OCI-LY7 (cell line): ENCODE results near the gene CFAP206. TPM values are rescaled to one million over a fixed set of nuclear protein-coding genes. Genes with fewer than 3 reads are reported as not detected.
"Not testable (repeated sequence)": the region's sequence is repeated elsewhere in the genome, so short reads cannot be mapped to it uniquely, and the experiment has no call there.

Source experiments
- BruUV-seq: library from RNA; stranded (reverse); fragments of 400-500 nt; replicated peaks from 2 replicates; lab custom pipeline; 2021; lab: Mats Ljungman, UMichigan
- CTCF ChIA-PET: fragments of 300-600 bp; sonication (Branson Sonifier 250); formaldehyde crosslinking; loops from one replicate; lab custom pipeline; 2022; ENCODE audit warnings: antibody characterized with exemption; ENCODE audit not compliant: unreplicated experiment; lab: Charles Lee
- POLR2A ChIA-PET: fragments of 300-600 bp; sonication (Branson Sonifier 250); formaldehyde crosslinking; loops from one replicate; lab custom pipeline; 2022; ENCODE audit warnings: antibody characterized with exemption; lab: Charles Lee
- DNase-seq: peaks from one replicate; pipeline ENCODE4 v3.0.0-alpha.2; 2015; ENCODE audit warnings: low spot score
- H2AFZ ChIP-seq: fragments of 200-600 bp; sonication (generic), shearing (Covaris generic); 2 replicates; pipeline ENCODE4 v1.6.1; 2014; ENCODE audit warnings: mild to moderate bottlenecking, antibody characterized with exemption, low read length, moderate library complexity
- H3K27ac ChIP-seq: fragments of 200-600 bp; sonication (generic); 2 replicates; pipeline ENCODE4 v1.5.1; 2014; ENCODE audit warnings: mixed run types, low read depth, mild to moderate bottlenecking, moderate library complexity, low read length, inconsistent platforms; ENCODE audit not compliant: poor library complexity, severe bottlenecking
- H3K36me3 ChIP-seq: fragments of 200-600 bp; sonication (generic); 2 replicates; pipeline ENCODE4 v1.6.1; 2014; ENCODE audit warnings: mild to moderate bottlenecking, antibody characterized with exemption, low read length, moderate library complexity, mixed read lengths; ENCODE audit not compliant: insufficient read depth
- H3K4me1 ChIP-seq: fragments of 200-600 bp; sonication (generic); 2 replicates; pipeline ENCODE4 v1.5.1; 2014; ENCODE audit warnings: mild to moderate bottlenecking, low read length; ENCODE audit not compliant: insufficient read depth, poor library complexity, severe bottlenecking
- H3K4me2 ChIP-seq: fragments of 200-600 bp; sonication (generic); 2 replicates; pipeline ENCODE4 v1.6.1; 2014; ENCODE audit warnings: mild to moderate bottlenecking, low read length
- H3K4me3 ChIP-seq: fragments of 200-600 bp; sonication (generic); 2 replicates; pipeline ENCODE4 v1.5.1; 2014; ENCODE audit warnings: mild to moderate bottlenecking, low read depth, low read length; ENCODE audit not compliant: poor library complexity, severe bottlenecking
- H3K79me2 ChIP-seq: fragments of 200-600 bp; sonication (generic); 2 replicates; pipeline ENCODE4 v1.6.1; 2016; ENCODE audit warnings: low read depth, mild to moderate bottlenecking, low read length, moderate library complexity, mixed read lengths; ENCODE audit not compliant: insufficient read depth
- H3K9me2 ChIP-seq: fragments of 200-600 bp; sonication (generic); 2 replicates; pipeline ENCODE4 v1.6.1; 2016; ENCODE audit warnings: mild to moderate bottlenecking, low read length, mixed read lengths; ENCODE audit not compliant: insufficient read depth
- H3K9me3 ChIP-seq: fragments of 200-600 bp; sonication (generic); 2 replicates; pipeline ENCODE4 v1.6.1; 2014; ENCODE audit warnings: mild to moderate bottlenecking, mixed run types, low read length, mixed read lengths
- H4K20me1 ChIP-seq: fragments of 200-600 bp; sonication (generic); 2 replicates; pipeline ENCODE4 v1.6.1; 2014; ENCODE audit warnings: mild to moderate bottlenecking, antibody characterized with exemption, low read length, moderate library complexity, mixed read lengths; ENCODE audit not compliant: insufficient read depth
- EZH2phosphoT487 ChIP-seq: fragments of 200-600 bp; sonication (generic); IDR thresholded peaks from 2 replicates; pipeline ENCODE4 v1.6.1; 2018; ENCODE audit warnings: low read depth, borderline replicate concordance, mild to moderate bottlenecking, mixed run types, antibody characterized with exemption, low read length, moderate library complexity, mixed read lengths
- intact Hi-C: fragments of 100-400 bp; cut with micrococcal nuclease; formaldehyde crosslinking; loops from one replicate; pipeline ENCODE4 v1.10.0; 2022; ENCODE audit not compliant: unreplicated experiment
- total RNA-seq, 2 experiments: library from RNA; depleted of rRNA in 1 of 2; stranded (reverse); fragments of >200 nt in 1 of 2; shearing (Covaris generic) in 1 of 2; gene quantifications; 2 replicates each; pipeline ENCODE4 v1.2.3, GENCODE V29; 2014 to 2022
- TF ChIP-seq, protein P1 (sequence below): fragments of 200-600 bp; sonication (generic); conservative IDR thresholded peaks from 2 replicates; pipeline ENCODE4 v1.5.1; 2014; ENCODE audit warnings: mild to moderate bottlenecking, antibody characterized with exemption, low read length, moderate library complexity, mixed read lengths

The CFAP206 gene
- total RNA-seq, 2 experiments from 2014 or later = 0.19 to 0.32 TPM

DNA sequence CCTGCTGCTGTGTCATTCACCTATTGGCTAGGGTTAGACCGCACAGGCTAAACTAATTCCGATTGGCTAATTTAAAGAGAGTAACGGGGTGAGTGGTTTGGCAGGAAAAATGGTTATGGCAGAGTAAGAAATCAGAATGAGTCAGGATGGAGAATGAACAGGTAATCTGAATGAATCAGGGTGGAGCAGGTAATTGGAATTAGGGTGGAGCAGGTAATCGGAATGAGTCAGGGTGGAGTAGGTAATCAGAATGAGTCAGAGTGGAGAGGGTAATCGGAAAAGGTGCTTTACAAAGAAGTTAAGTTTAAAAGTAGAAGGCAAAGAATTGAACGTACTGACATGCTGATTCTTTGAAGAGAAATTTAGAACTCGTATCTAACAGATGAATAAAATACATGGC, 76.7 kb downstream of the CFAP206 start:
- no peak overlapping the region for H3K4me2 ChIP-seq
- BruUV-seq = no TSS peak
- no peak overlapping the region for H3K4me3 ChIP-seq
- ChIA-PET CTCF (no interaction called here), POLR2A (no interaction called here)
- H3K36me3 ChIP-seq = peaks cover 49% of the 10 kb centered on the region
- H3K9me2 ChIP-seq = no peaks in the 10 kb centered on the region
- H3K9me3 ChIP-seq = no peaks in the 10 kb centered on the region
- intact Hi-C loops = no loop called here
- H3K4me1 ChIP-seq = no peaks in the 10 kb centered on the region
- H4K20me1 ChIP-seq = no peaks in the 10 kb centered on the region
- no peaks in the 10 kb centered on the region for H3K79me2 ChIP-seq
- no peak overlapping the region for H3K27ac ChIP-seq
- DNase-seq = no peak
- H2AFZ ChIP-seq = no peak overlapping the region
- TF ChIP-seq, protein P1, sequence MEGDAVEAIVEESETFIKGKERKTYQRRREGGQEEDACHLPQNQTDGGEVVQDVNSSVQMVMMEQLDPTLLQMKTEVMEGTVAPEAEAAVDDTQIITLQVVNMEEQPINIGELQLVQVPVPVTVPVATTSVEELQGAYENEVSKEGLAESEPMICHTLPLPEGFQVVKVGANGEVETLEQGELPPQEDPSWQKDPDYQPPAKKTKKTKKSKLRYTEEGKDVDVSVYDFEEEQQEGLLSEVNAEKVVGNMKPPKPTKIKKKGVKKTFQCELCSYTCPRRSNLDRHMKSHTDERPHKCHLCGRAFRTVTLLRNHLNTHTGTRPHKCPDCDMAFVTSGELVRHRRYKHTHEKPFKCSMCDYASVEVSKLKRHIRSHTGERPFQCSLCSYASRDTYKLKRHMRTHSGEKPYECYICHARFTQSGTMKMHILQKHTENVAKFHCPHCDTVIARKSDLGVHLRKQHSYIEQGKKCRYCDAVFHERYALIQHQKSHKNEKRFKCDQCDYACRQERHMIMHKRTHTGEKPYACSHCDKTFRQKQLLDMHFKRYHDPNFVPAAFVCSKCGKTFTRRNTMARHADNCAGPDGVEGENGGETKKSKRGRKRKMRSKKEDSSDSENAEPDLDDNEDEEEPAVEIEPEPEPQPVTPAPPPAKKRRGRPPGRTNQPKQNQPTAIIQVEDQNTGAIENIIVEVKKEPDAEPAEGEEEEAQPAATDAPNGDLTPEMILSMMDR = no peak

- TF ChIP-seq EZH2phosphoT487 = no peak
- TF ChIP-seq, protein P1 = no peak
- H3K36me3 ChIP-seq = peaks cover 49% of the 10 kb centered on the region
- H3K4me2 ChIP-seq = no peak overlapping the region
- H3K4me3 ChIP-seq = no peak overlapping the region
- ChIA-PET POLR2A (no interaction called here), CTCF (no interaction called here)
- intact Hi-C loops = no loop called here
- H3K79me2 ChIP-seq = no peaks in the 10 kb centered on the region
- H3K27ac ChIP-seq = no peak overlapping the region
- no peaks in the 10 kb centered on the region for H3K9me3 ChIP-seq
- BruUV-seq = no TSS peak
- no peak overlapping the region for H2AFZ ChIP-seq
- no peaks in the 10 kb centered on the region for H3K4me1 ChIP-seq
- no peak for DNase-seq
- H3K9me2 ChIP-seq = no peaks in the 10 kb centered on the region
- H4K20me1 ChIP-seq = no peaks in the 10 kb centered on the region
Measured at GRCh38 chr6:87487555-87487954, 79.8 kb downstream of the CFAP206 start.

DNA sequence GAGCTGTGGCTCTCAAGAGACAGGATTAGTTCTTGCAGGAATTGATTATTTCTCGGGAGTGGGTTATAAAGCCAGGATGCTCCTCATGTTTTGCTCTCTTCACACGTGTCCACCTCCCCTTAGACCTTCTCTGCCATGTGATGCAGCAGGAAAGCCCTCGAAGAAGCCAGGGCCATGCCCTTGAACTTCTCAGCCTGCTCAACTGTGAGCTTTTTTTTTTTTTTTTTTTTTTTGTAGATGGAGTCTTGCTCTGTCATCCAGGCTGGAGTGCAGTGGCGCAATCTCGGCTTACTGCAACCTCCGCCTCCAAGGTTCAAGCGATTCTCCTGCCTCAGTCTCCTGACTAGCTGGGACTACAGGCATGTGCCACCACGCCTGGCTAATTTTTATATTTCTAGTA, 81.6 kb downstream of the CFAP206 start:
- CTCF ChIA-PET, H3K4me2 ChIP-seq, H3K9me2 ChIP-seq, intact Hi-C loops, H3K9me3 ChIP-seq, H3K79me2 ChIP-seq, BruUV-seq, H3K4me1 ChIP-seq, H2AFZ ChIP-seq, DNase-seq, H3K27ac ChIP-seq, H4K20me1 ChIP-seq, H3K4me3 ChIP-seq: not testable (repeated sequence)
- peaks cover 54% of the 10 kb centered on the region for H3K36me3 ChIP-seq
- POLR2A ChIA-PET = interaction anchor here (0.7 to 1.0 kb wide), 2 partner anchors 9 to 455 kb away, joined by 3 to 4 read pairs; no protein-coding TSS in a partner anchor
